OCI-LY3 (cell line): ENCODE data around the gene PCSK6.

ENCODE experiments used
- EZH2phosphoT487 ChIP-seq: fragments of 200-600 bp; shearing (Covaris generic); IDR thresholded peaks from 2 replicates; pipeline ENCODE4 v1.6.1; 2018; ENCODE audit warnings: antibody characterized with exemption, mixed run types, low read depth
- TF ChIP-seq, protein P1 (sequence below): fragments of 200-600, 300-600 bp; sonication (generic); IDR thresholded peaks from 2 replicates; pipeline ENCODE4 v1.5.1; 2014; ENCODE audit warnings: antibody characterized with exemption, low read length, low read depth

DNA sequence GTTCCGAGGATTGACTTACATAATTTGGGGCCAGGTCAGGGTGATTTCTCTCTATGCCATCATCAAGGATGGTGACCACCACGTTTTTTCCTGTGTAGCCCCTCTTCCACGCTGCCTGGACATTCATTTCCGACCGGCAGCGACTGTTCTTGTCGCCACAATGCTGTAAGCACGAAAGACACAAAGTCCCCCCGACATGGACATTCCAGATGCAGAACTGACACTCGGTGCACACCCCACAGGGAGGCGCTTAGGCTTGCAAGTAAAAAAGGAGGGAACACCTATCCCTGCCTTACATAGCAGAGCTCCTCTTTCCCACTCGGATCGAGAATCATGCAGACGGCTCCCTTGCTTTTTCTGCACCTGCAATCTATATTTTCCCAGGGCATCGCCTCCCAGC is 58.2 kb downstream of the PCSK6 start:
- TF ChIP-seq, protein P1, sequence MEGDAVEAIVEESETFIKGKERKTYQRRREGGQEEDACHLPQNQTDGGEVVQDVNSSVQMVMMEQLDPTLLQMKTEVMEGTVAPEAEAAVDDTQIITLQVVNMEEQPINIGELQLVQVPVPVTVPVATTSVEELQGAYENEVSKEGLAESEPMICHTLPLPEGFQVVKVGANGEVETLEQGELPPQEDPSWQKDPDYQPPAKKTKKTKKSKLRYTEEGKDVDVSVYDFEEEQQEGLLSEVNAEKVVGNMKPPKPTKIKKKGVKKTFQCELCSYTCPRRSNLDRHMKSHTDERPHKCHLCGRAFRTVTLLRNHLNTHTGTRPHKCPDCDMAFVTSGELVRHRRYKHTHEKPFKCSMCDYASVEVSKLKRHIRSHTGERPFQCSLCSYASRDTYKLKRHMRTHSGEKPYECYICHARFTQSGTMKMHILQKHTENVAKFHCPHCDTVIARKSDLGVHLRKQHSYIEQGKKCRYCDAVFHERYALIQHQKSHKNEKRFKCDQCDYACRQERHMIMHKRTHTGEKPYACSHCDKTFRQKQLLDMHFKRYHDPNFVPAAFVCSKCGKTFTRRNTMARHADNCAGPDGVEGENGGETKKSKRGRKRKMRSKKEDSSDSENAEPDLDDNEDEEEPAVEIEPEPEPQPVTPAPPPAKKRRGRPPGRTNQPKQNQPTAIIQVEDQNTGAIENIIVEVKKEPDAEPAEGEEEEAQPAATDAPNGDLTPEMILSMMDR: no peak
- no peak for TF ChIP-seq EZH2phosphoT487
